Testis (tissue), 2 donors: Measurements from ENCODE around the gene SLC46A1.

Source experiments
- POLR2A ChIP-seq: fragments of 450-650 bp; IDR thresholded peaks from one replicate; pipeline ENCODE4 v1.6.1; 2017; ENCODE audit warnings: antibody characterized with exemption, mild to moderate bottlenecking, moderate library complexity
- TF ChIP-seq, protein P1 (sequence below), 3 experiments: fragments of 450-650 bp in 2 of 3; fragments of 200-600 bp in 1 of 3; sonication (generic) in 1 of 3; IDR thresholded peaks; one replicate each; pipeline ENCODE4 v1.5.1; 2016 to 2019; ENCODE audit warnings: antibody characterized with exemption in 3 of 3, mild to moderate bottlenecking in 2 of 3, moderate library complexity in 1 of 3

DNA sequence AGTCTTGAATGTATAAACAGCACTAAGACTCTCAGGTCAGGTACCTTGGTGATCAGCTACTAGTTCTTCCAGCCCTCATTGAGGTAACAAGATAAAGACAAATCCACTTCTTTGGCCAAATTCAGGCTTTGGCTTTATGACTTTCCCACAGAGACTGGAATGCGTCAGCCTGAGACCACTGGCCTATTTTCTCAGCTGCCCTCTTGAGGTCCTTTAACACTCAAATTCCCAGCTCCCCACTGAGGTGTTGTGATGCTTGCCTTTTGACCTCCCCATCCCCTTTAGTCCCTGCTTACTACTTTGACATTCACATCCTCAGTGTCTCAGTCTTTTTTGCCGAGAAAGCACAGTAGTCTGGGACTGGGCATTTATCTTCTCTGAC lies 59.8 kb downstream of the SLC46A1 start:
- TF ChIP-seq POLR2A: no peak
- TF ChIP-seq, protein P1, sequence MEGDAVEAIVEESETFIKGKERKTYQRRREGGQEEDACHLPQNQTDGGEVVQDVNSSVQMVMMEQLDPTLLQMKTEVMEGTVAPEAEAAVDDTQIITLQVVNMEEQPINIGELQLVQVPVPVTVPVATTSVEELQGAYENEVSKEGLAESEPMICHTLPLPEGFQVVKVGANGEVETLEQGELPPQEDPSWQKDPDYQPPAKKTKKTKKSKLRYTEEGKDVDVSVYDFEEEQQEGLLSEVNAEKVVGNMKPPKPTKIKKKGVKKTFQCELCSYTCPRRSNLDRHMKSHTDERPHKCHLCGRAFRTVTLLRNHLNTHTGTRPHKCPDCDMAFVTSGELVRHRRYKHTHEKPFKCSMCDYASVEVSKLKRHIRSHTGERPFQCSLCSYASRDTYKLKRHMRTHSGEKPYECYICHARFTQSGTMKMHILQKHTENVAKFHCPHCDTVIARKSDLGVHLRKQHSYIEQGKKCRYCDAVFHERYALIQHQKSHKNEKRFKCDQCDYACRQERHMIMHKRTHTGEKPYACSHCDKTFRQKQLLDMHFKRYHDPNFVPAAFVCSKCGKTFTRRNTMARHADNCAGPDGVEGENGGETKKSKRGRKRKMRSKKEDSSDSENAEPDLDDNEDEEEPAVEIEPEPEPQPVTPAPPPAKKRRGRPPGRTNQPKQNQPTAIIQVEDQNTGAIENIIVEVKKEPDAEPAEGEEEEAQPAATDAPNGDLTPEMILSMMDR (IDR thresholded peaks at IDR 0.05): no peak
